Endothelial cell of umbilical vein (primary cell): ENCODE measurements around the gene ADGRL3. TPM values are rescaled to one million over a fixed set of nuclear protein-coding genes. Genes with fewer than 3 reads are reported as not detected.

ENCODE experiments used
- BruUV-seq: library from RNA; stranded (reverse); fragments of 400-500 nt; replicated peaks from 2 replicates; lab custom pipeline; 2021; lab: Mats Ljungman, UMichigan
- CTCF ChIA-PET: fragments of 300-600, 350-600 bp; sonication (Branson Sonifier 250); formaldehyde crosslinking; loops from one replicate; lab custom pipeline; 2021; ENCODE audit warnings: antibody characterized with exemption, inconsistent platforms; lab: Charles Lee
- POLR2A ChIA-PET: fragments of 300-600, 350-600 bp; sonication (Branson Sonifier 250); formaldehyde crosslinking; loops from one replicate; lab custom pipeline; 2021; ENCODE audit warnings: antibody characterized with exemption, inconsistent platforms; lab: Charles Lee
- DNase-seq: peaks from one replicate; pipeline ENCODE4 v3.0.0-alpha.2; 2011; ENCODE audit warnings: low read depth, low spot score
- FAIRE-seq: peaks from 2 replicates; lab custom pipeline; 2011; peaks lifted over from hg19 to GRCh38; lab: Jason Lieb, UNC
- H2AFZ ChIP-seq: 2 replicates; pipeline ENCODE4 v1.6.0; 2012; ENCODE audit warnings: low read depth, low read length, control low read depth, inconsistent platforms
- H3K27ac ChIP-seq: 2 replicates; pipeline ENCODE4 v1.5.1; 2011; ENCODE audit warnings: low read depth, mild to moderate bottlenecking, control low read depth, low read length, moderate library complexity; ENCODE audit not compliant: insufficient read depth
- H3K27me3 ChIP-seq, 2 experiments: 2 replicates each; pipeline versions ENCODE4 v1.6.0 to v1.6.1; 2011; ENCODE audit warnings: low read length in 2 of 2, mixed read lengths in 1 of 2; ENCODE audit not compliant: control insufficient read depth in 2 of 2, insufficient read depth in 2 of 2
- H3K36me3 ChIP-seq, 2 experiments: 2 replicates in 1 of 2; 3 replicates in 1 of 2; pipeline ENCODE4 v1.5.1; 2011; ENCODE audit warnings: low read length in 2 of 2, mild to moderate bottlenecking in 1 of 2, moderate library complexity in 1 of 2; ENCODE audit not compliant: control insufficient read depth in 2 of 2, insufficient read depth in 2 of 2; ENCODE audit errors: extremely low read depth in 1 of 2
- H3K4me1 ChIP-seq: 3 replicates; pipeline ENCODE4 v1.5.1; 2011; ENCODE audit warnings: mild to moderate bottlenecking, low read length; ENCODE audit not compliant: control insufficient read depth, insufficient read depth; ENCODE audit errors: extremely low read depth
- H3K4me2 ChIP-seq: 2 replicates; pipeline ENCODE4 v1.6.1; 2011; ENCODE audit warnings: low read length, control low read depth, mixed read lengths; ENCODE audit not compliant: insufficient read depth
- H3K4me3 ChIP-seq, 3 experiments: fragments of 200-600 bp in 1 of 3; sonication (generic), shearing (Covaris generic) in 1 of 3; replicated peaks in 1 of 3; 2 replicates each; pipeline ENCODE4 v1.5.1; 2011 to 2016; ENCODE audit warnings: control low read depth in 3 of 3, low read length in 3 of 3, mild to moderate bottlenecking in 2 of 3, inconsistent platforms in 1 of 3, low read depth in 1 of 3, moderate library complexity in 1 of 3; ENCODE audit not compliant: insufficient read depth in 1 of 3
- H3K79me2 ChIP-seq: 2 replicates; pipeline ENCODE4 v1.6.0; 2012; ENCODE audit warnings: low read length, inconsistent platforms; ENCODE audit not compliant: control insufficient read depth, insufficient read depth
- H3K9ac ChIP-seq: replicated peaks from 2 replicates; pipeline ENCODE3; 2011; ENCODE audit warnings: low read length, control low read depth; ENCODE audit not compliant: insufficient read depth; ENCODE audit errors: extremely low read depth
- H3K9me1 ChIP-seq: replicated peaks from 3 replicates; pipeline ENCODE4 v1.6.0; 2011; ENCODE audit warnings: mild to moderate bottlenecking, low read length; ENCODE audit not compliant: control insufficient read depth, insufficient read depth; ENCODE audit errors: extremely low read depth
- H3K9me3 ChIP-seq: replicated peaks from 2 replicates; pipeline ENCODE4 v1.5.1; 2012; ENCODE audit warnings: low read length, inconsistent platforms; ENCODE audit not compliant: control insufficient read depth, insufficient read depth
- H4K20me1 ChIP-seq: replicated peaks from 2 replicates; pipeline ENCODE3; 2011; ENCODE audit warnings: mild to moderate bottlenecking, low read length; ENCODE audit not compliant: control insufficient read depth, insufficient read depth; ENCODE audit errors: extremely low read depth
- CTCF ChIP-seq, 2 donors: IDR thresholded peaks; 1 replicate in 1 of 2; 2 replicates in 1 of 2; pipeline ENCODE4 v1.5.1; 2011; ENCODE audit warnings: low read length in 2 of 2, mild to moderate bottlenecking in 2 of 2, moderate library complexity in 2 of 2, control low read depth in 1 of 2, inconsistent platforms in 1 of 2, low read depth in 1 of 2; ENCODE audit not compliant: insufficient read depth in 1 of 2; ENCODE audit errors: extremely low read depth in 1 of 2
- EZH2 ChIP-seq: IDR thresholded peaks from 2 replicates; pipeline ENCODE4 v1.6.1; 2012; ENCODE audit warnings: borderline replicate concordance, low read depth, mild to moderate bottlenecking, moderate library complexity, low read length, inconsistent platforms; ENCODE audit not compliant: severe bottlenecking
- FOS ChIP-seq: IDR thresholded peaks from 2 replicates; pipeline ENCODE4 v1.6.1; 2011; ENCODE audit warnings: mild to moderate bottlenecking, low read length, moderate library complexity, borderline replicate concordance; ENCODE audit not compliant: insufficient read depth
- GATA2 ChIP-seq: IDR thresholded peaks from 2 replicates; pipeline ENCODE4 v1.7.0; 2011; ENCODE audit warnings: low read depth, mild to moderate bottlenecking, moderate library complexity, mixed read lengths, low read length; ENCODE audit not compliant: insufficient read length, insufficient read depth
- JUN ChIP-seq: IDR thresholded peaks from 2 replicates; pipeline ENCODE4 v1.6.1; 2011; ENCODE audit warnings: borderline replicate concordance, low read depth; ENCODE audit not compliant: insufficient read length, insufficient read depth
- MAX ChIP-seq: IDR thresholded peaks from 2 replicates; pipeline ENCODE4 v1.6.1; 2011; ENCODE audit not compliant: insufficient read depth, insufficient read length
- MYC ChIP-seq: IDR thresholded peaks from one replicate; pipeline ENCODE4 v1.6.1; 2011; ENCODE audit warnings: mild to moderate bottlenecking, low read depth, low read length
- POLR2A ChIP-seq: IDR thresholded peaks from 2 replicates; pipeline ENCODE4 v1.6.1; 2012; ENCODE audit warnings: low read depth, mild to moderate bottlenecking, control low read depth, low read length
- POLR2AphosphoS5 ChIP-seq: IDR thresholded peaks from 2 replicates; pipeline ENCODE4 v1.6.1; 2012; ENCODE audit warnings: low read depth, mild to moderate bottlenecking, control low read depth, low read length, moderate library complexity; ENCODE audit not compliant: insufficient read depth
- dilution Hi-C: fragments of 300-500 bp; cut with MboI; formaldehyde crosslinking; loops from one replicate; pipeline ENCODE4 v1.15.0; 2019; ENCODE audit warnings: low sequenced_read_pairs; ENCODE audit not compliant: extremely low pct_ligation_motif_present
- intact Hi-C: fragments of 100-400 bp; cut with micrococcal nuclease; formaldehyde crosslinking; loops from one replicate; pipeline ENCODE4 v1.10.0; 2022
- polyA plus RNA-seq, 4 experiments: library from polyadenylated mRNA; depleted of rRNA in 3 of 4; stranded (reverse) in 3 of 4; unstranded in 1 of 4; fragments of >200 nt; gene quantifications; 2 replicates each; pipeline versions ENCODE4 v1.2.1 to v1.2.3, GENCODE V29; 2011 to 2012; ENCODE audit warnings: missing spikeins in 1 of 4
- total RNA-seq: library from RNA; stranded (reverse); gene quantifications from 2 replicates; pipeline ENCODE4 v1.2.3, GENCODE V29; 2021

ADGRL3 gene
- total and polyA plus RNA-seq, 2 donors (not counting 3 experiments of a cell fraction or from before 2014, with no cell fraction given), result not detected

DNA sequence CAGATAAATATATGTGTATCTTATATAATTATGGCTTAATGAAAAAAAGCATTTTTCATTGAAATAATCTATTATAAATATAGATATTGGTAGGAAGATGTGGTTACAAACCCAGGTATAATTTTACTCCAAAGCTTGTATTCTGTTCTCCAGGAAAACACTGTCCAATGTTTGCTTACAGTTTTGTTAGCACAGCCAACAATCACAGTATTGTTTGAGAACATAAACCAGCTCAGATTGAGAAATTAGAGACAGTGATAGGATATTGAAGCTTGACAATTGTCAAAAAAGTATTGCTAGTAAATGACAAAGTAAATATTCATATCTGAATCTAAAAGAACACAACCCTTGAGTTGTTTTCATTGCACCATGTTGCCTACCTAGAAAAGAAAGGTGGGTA, 228.8 kb downstream of the ADGRL3 start:
- DNase-seq, result no peak
- ChIA-PET POLR2A (no interaction called here), CTCF (no interaction called here)
- no peaks in the 10 kb centered on the region for H4K20me1 ChIP-seq
- no TSS peak for BruUV-seq
- no peaks in the 10 kb centered on the region for H3K9me1 ChIP-seq
- dilution Hi-C loops (no loop called here), intact Hi-C loops (no loop called here)
- no peak overlapping the region for H3K4me3 ChIP-seq
- H3K36me3 ChIP-seq, result no peaks in the 10 kb centered on the region
- no peak overlapping the region for H3K9ac ChIP-seq
- H3K4me1 ChIP-seq, result no peaks in the 10 kb centered on the region
- no peak overlapping the region for H2AFZ ChIP-seq
- no peaks in the 10 kb centered on the region for H3K27me3 ChIP-seq
- no peak overlapping the region for H3K4me2 ChIP-seq
- H3K9me3 ChIP-seq, result no peaks in the 10 kb centered on the region
- TF ChIP-seq POLR2AphosphoS5 (no peak), GATA2 (no peak), JUN (no peak), CTCF (IDR thresholded peaks at IDR 0.05; ENCODE audit: extremely low read depth in 1 of 2, insufficient read depth in 1 of 2, low read depth in 1 of 2, low read length in 2 of 2) (no peak), POLR2A (no peak), MYC (no peak), MAX (no peak), EZH2 (no peak), FOS (no peak)
- H3K79me2 ChIP-seq, result no peaks in the 10 kb centered on the region
- no peak for FAIRE-seq
- H3K27ac ChIP-seq, result no peak overlapping the region
